Endometrium (tissue), 2 donors: ENCODE data around the gene C1orf210.

Source experiments
- FAIRE-seq: peaks from 2 replicates; lab custom pipeline; 2012; peaks lifted over from hg19 to GRCh38; lab: Jason Lieb, UNC
- donor health status: control.
- donor health status: control.

C1orf210 gene

DNA sequence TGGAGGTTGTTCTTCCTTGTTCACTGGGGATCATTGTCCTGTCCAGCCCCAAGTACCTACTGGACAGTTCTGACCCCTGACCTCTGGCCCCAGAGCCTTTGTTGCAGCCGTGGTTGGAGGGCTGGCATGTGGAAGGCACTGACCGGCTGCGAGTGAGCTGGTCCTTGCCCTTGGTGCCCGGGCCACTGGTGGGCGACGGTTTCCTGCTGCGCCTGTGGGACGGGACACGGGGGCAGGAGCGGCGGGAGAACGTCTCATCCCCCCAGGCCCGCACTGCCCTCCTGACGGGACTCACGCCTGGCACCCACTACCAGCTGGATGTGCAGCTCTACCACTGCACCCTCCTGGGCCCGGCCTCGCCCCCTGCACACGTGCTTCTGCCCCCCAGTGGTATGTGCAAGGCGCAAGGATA, 26.8 kb upstream of the C1orf210 start:
- FAIRE-seq = no peak

DNA sequence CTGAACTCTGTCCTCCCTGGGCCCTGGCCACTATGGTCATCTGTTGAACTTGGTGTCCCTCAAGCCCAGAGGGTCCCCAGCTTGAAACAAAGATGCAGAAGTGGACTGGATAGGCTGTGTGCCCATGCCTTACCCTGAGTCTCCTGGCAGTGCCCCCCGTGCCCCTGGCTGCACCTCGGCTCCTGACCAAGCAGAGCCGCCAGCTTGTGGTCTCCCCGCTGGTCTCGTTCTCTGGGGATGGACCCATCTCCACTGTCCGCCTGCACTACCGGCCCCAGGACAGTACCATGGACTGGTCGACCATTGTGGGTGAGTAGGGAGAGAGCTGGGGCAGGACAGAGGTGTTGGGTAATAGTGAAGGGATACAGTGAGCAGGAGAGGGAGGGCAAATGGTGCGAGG, 26.1 kb upstream of the C1orf210 start:
- FAIRE-seq = no peak

DNA sequence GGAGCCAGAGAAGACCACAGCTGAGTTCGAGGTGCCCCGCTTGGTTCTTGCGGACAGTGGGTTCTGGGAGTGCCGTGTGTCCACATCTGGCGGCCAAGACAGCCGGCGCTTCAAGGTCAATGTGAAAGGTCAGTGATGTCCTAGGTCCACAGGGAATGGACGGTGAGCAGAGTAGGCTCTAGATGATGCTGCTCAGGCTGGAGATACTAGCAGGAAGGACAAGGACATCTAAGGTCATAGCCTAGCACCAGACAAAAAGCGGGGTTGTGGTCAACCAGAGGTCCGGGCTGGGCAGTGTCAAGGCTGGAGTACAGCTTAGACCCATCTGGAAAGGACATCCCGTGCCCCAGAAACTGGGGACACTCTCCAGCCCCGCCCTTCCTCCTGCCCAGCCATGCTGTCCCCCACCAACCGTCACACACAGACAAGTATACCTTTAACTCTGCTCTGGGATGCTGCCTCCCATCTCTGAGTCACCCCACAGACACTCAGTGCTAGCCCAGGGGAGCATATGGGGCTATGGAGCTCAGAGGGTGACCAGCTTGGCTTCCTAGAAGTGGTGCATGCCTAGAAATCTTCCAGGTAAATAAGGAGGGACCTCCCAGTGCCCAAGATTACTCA, 24.1 kb upstream of the C1orf210 start:
- no peak for FAIRE-seq

DNA sequence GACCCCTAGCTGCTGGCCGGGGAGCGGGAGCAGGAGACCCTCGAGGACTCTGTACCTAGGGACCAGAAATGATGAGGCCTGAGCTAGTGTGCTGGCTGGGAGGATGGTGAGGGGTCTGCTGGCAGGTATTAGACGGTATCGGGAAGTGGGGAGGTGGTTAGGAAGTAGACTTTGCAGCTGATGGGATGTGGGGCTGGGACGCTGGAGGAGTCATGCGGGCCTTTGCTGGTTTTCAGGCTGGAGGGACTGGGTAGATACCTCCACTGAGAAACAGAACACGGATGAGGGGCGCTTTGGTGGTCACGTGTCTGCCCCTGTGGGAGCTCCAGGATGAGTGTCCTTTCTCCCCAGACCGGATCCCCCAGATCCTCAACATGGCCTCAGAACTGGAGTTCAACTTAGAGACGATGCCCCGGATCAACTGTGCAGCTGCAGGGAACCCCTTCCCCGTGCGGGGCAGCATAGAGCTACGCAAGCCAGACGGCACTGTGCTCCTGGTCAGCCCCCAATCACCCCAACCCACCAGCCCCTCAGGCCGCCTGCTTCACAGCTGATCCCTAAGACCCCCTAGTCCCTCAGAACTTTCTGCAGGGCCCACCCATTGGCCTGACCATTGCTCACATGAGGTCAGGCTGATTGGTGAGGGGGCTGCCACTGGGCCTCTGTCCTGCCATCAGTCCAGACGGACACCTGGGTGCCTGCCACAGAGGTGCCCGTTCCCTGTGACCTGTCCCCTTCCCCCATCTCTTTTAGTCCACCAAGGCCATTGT, 23.4 kb upstream of the C1orf210 start:
- FAIRE-seq = no peak

DNA sequence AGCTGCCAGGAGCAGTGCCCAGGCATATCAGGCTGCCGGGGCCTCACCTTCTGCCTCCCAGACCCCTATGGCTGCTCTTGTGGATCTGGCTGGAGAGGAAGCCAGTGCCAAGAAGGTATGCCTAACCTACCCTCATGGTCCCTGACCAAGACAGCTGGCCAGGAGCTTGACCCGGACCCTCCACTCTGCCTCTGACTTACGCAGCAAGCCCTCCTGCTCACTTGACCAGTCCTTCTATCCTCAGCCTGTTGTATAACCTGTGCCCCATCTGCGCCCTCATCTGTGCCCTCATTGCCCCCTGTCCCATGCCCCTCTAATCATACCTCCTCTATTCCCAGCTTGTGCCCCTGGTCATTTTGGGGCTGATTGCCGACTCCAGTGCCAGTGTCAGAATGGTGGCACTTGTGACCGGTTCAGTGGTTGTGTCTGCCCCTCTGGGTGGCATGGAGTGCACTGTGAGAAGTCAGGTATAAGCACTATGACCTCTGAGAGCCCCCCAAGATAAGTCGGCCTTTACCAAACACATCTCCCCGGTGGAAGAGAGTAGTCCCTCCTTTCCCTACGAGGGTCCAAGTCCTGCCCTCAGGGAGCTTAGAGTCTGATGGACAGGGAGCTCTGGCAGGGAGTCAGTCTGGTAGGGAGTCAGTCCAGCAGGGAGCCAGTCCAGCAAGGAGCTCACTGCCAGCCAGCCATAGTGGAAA, 22.2 kb upstream of the C1orf210 start:
- no peak for FAIRE-seq

DNA sequence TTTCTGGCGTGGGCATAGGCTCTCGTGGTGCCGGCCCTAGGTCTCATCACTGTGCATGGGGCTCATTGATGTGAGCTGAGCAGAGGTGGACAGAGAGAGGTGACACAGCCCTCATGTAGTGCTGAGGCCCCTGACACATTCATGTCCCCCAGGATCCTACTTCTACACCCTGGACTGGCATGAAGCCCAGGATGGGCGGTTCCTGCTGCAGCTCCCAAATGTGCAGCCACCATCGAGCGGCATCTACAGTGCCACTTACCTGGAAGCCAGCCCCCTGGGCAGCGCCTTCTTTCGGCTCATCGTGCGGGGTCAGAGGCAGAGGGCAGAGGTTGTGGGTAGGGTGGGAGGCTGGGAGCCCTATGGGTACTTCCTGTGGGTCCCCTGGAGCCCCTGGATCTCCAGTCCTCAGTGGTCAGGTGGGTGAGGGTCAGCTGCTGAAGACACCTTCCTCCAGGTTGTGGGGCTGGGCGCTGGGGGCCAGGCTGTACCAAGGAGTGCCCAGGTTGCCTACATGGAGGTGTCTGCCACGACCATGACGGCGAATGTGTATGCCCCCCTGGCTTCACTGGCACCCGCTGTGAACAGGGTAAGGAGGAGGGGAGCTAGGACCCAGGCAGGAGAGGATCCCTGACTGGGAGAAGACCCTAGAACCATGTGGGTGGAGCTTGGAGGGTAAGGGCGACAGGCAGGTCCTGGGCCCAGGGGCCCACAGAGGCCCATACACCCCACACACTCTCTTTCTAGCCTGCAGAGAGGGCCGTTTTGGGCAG, 21.5 kb upstream of the C1orf210 start:
- FAIRE-seq = no peak

DNA sequence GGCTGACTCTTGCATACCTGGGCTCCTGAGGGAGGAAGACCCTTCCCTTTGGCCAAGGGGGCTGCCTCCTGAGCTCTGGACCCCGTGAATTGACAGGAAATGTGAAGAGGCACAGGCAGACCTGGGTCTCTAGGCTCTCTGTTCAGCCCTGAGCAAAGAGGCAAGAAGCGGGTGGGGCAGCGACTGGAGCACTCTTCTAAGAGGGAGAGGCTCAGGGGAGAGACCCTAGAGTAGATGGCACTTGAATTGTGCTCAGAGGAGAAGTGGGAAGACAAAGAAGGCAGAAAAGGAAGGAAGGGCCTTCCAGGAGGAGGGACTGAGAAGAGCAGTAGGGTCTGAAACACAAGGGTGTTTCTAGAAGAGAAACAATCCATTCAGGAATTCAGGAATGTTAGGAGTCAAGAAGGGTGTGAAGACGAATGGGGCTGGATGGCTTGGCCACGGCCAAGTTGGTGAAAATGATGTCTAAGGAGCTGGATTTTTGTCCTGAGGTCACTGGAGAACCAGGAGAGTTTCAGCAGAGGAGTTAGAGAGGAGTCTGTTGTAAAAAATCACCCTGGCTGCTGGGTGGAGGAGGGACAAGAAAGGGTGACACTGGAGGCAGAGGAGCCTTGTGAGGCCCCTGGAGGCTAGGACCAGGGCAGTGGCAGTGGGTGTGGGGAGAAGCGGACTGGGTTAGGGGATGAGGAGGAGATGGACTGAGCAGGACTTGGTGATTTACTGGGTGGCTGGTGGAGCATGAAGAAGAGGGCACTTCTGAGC, 20.7 kb upstream of the C1orf210 start:
- FAIRE-seq = no peak

DNA sequence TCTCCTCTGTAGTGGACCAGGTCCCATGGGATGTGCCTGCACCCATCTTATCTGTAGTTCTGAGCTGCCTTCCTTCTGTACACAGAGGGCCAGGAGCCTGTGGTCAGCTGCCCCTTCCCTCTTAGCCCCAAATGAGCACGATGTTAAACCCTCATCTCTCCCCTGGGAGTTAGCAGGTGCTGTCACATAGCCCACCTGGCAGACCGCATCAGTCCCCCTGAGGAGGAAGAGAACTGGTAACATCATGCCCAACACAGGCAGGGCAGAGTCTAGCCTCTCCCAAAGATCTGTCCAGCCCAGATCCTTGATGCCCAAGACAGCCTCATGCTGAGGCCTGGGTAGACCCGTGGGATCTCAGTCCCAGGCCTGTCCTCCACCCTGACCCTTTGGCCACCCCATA, 20.1 kb upstream of the C1orf210 start:
- FAIRE-seq = no peak

DNA sequence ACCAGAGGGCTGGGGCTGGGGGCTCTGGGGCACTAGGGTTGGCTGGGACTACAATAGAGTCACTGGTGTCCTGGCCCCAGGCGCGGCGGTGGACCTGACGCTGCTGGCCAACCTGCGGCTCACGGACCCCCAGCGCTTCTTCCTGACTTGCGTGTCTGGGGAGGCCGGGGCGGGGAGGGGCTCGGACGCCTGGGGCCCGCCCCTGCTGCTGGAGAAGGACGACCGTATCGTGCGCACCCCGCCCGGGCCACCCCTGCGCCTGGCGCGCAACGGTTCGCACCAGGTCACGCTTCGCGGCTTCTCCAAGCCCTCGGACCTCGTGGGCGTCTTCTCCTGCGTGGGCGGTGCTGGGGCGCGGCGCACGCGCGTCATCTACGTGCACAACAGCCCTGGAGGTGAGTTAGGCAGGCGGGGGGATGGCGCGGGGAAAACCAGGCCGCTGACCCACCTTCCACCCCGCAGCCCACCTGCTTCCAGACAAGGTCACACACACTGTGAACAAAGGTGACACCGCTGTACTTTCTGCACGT, 19.5 kb upstream of the C1orf210 start:
- FAIRE-seq = no peak

DNA sequence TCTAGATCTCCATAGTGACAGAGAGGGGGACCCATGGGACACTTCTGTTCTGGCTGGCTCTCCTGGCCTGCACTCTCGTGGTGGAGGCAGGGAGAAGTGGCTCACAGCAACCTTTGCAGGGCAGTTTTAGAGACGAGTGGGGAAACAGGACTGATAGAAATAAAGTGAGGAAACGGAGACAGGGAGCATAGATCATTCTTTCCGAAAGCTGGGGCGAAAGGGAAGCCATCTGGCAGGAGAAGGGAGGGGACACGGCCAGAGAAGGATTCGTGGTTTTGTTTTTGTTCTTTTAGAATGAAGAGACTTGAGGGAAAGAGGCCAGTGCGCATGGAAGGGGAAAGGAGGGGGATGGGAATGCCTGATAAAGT, 18.9 kb upstream of the C1orf210 start:
- no peak for FAIRE-seq

DNA sequence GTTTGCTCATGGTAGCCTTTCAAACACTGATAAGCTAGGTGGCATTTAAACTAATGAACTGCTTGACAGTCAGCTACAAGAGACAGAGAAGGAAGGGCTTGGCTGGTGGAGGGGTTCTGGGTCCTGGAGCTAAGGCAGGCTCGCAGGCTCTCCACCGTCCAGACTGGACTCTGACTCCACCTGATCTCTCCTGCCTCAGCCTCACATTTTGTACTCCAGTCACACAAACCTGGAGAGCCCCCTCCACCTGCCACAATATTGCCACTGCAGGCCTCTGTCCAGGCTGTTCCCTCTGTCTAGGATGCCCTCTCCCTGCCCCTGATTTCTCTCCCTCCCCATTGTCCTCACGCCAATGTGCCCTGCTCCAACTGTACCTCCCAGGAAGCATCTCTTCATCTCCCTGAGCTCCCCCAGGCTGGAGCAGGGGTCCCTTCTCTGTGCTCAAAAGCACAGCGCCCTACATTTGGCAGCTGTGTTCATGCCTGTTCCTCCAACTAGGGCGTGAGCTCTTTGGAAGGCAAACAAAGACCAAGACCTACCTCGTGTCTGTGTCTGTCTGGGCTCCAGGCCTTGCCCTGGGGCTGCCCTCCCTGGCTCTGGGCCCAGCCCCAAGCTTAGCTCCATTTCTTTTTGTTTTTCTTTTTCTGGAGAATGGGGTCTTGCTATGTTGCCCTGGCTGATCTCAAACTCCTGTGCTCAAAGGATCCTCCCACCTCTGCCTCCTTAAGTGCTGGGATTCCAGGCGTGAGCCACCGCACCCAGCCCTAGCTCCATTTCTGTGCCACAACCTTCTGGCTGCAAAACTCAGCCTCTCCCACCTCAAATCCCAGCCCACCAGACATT, 18.3 kb upstream of the C1orf210 start:
- no peak for FAIRE-seq

DNA sequence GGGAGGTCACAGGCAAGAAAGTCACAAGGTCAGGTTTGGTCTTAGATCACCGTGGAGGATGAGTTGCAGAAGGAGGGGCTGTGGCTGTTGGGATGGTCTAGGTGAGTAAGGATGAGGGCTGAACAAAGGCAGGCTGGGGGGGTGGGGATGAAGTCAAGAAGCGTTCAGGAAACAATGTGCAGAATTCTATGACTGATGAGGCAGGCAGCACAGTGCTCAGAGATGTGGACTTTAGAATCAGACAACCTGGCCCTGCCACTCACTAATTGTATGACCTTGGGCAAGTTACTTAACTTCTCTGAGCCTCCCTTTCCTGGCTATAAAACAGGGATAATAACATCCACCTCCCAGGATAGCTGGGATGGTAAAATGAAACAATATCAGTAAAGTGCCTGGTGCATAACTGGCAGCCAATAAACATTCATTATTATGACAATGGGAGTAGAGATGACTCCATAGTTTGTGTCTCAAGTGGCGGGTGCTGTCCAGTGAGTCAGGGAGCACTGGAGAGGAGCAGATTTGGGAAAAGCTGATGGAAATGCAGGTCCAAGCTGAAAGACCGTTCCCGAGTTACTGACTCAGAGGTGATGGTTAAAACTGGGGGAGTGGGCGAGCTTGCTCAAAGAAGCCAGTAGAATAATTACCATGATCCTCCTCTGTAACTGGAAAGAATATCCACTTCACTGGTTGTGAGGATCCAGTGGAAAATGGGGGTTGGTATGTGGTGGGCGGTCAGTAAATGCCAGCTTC, 17.5 kb upstream of the C1orf210 start:
- FAIRE-seq = no peak

DNA sequence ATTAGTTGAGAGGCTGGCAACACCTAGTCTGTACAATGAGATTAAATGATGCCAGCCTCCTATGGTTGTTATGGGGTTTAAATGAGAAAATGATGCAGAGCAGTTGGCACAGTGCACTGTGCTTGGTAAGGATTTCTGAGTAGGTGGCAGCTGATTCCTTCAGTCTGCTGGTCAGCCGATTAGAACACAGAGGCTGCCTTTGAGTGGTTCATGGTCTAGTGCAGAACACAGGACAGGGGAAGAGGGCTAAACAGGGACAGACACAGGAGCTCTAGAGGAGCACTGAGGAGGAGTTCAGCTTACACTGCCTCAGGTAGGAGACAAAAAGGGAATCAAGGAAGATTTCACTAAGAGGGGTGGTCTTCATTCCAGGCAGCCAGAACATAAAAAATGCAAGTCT, 16.8 kb upstream of the C1orf210 start:
- no peak for FAIRE-seq

DNA sequence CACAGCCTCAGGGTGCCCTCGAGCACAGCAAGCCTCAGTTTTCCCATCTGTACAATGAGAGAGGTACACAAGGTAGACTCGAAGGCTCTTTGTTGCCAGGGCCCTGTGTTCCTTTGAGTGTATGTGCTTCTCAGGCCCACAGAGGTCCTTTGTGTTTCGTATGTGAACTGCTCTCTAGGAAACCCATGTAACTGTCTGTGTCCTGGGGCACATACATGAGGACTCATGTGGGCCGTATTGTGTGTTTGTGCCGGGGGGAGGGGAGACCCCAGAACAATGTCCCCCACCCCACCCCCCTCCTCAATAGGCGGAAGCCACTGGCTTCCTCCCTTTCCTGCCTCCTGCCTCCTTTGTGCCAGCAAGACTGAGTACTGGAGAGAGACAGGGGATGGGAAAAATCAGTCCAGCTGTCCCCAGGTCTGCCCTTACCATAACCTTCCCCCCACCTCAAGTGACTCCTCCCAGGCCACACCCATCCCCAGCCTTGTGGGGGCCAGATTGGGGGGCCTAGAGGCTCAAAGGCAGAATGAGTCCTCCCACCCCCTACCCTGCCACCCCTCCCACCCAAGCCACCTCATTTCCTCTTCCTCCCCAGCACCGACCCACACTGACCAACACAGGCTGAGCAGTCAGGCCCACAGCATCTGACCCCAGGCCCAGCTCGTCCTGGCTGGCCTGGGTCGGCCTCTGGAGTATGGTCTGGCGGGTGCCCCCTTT, 15.2 kb upstream of the C1orf210 start, which contains the start of gene TIE1:
TIE1 (plus strand) TSS at position 605 of the 717 bp plus-strand sequence; CDS start at position 695, 90 bp downstream.
- FAIRE-seq = no peak

DNA sequence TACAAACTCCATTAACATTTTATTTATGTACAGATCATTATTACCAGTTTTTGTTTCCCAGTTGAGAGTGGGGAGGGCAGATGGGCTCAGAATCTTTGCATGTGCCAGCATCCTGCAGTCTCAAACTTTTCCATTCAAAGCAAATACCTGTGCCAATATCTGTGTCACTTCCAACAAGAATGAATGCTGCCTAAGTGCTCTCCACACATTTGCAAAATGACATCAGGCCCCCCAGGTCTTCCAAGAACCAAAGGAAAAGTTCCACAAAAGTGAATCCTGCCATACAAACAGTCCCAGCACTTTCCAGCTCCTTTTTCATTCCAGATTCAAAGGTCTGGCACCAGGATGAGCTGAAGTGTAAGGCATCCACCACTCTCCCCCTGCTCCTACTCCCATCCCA, 13.7 kb upstream of the C1orf210 start:
- no peak for FAIRE-seq

DNA sequence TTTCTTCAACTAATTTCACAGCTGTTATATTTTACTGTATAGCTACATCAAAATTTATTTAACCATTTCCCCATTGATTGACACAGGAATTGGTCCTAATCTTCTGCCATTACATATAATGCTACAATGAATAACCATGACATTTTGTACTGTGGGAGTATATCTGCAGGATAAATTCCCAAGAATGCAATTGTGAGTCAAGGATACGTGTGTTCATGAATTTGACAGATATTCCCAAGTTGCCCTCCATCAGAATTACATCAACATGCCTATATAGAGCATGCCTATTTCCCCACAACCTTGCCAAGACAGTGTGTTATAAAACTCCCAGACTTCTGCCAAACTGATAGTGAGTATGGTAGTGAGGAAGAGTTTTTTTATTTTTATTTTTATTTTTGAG, 12.7 kb upstream of the C1orf210 start:
- FAIRE-seq = no peak

DNA sequence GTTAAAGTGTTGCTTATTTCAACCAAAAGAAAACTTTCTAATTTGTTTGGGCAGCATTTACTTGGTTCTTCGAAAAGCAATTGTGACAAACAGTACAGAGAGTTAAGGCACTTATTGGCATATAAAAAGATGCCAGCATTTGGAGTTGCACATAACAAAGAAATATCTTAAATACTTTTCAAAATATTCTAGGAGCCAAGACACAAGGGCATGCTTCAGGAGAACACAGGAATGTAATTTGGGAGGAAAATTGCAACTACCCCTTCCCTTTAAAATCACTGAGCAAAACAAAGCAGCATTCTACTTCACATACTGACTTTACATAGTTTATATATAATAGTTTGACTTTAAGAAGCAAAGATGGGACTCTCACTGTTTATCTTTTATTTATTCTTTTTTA, 10.8 kb upstream of the C1orf210 start:
- FAIRE-seq = no peak

DNA sequence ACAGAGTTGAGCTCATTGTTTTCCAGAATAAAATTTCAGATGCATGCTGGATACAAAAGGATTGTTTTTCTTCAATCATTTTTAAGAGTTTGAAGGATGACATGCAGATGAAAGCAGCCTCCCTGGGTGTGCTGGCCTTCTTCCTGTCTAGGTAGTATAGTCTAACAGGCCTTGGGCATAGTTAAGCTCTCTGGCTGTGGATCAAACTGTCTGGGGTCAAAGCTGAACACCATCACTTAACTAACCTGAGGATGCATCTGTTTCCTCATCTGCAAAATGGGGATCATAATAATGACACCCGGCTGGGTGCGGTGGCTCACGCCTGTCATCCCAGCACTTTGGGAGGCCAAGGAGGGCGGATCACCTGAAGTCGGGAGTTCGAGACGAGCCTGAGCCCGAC, 9.4 kb upstream of the C1orf210 start:
- no peak for FAIRE-seq
